ENCODE measurements around the gene ARHGAP22.

DNA sequence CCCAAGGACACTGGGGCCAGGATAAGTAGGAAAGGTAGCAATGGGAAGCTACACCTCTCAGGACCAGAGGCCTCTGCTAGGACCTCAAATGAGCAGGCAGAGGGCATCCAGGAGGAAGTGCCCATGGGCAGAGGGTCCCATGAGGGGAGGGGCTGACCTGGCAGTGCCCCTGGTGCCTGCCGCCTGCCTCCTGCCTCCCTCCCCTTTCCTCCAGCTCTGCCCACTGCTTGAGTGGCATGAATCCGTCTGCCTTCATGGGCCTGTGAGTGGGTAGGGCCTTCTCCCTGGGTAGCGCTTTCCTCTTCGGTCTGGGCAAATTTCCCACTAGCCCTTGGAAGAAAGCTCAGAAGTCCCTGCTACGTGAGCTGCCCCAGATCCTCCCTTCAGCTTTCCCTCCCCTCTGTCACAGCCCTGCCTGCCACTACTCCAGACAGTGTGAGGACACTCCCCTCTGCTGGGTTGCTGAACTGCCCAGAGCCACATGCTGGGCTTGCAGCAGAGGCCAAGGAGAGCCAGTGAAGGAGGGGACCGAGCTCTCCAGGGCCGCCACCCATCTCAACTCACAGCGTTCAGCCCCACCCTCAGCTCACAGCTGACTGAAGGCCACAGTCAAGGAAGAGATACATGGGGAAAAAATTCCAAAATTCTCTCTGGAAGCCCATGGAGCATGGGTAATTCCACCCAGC is 141.4 kb downstream of the ARHGAP22 start:
- TF ChIP-seq POLR2A (IDR thresholded peaks at IDR 0.05) = no peak
- TF ChIP-seq, protein P1, sequence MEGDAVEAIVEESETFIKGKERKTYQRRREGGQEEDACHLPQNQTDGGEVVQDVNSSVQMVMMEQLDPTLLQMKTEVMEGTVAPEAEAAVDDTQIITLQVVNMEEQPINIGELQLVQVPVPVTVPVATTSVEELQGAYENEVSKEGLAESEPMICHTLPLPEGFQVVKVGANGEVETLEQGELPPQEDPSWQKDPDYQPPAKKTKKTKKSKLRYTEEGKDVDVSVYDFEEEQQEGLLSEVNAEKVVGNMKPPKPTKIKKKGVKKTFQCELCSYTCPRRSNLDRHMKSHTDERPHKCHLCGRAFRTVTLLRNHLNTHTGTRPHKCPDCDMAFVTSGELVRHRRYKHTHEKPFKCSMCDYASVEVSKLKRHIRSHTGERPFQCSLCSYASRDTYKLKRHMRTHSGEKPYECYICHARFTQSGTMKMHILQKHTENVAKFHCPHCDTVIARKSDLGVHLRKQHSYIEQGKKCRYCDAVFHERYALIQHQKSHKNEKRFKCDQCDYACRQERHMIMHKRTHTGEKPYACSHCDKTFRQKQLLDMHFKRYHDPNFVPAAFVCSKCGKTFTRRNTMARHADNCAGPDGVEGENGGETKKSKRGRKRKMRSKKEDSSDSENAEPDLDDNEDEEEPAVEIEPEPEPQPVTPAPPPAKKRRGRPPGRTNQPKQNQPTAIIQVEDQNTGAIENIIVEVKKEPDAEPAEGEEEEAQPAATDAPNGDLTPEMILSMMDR (IDR thresholded peaks at IDR 0.05) = no peak

All from heart left ventricle (tissue), 13 donors.